ENCODE results near the gene RBM47. TPM values are rescaled to one million over a fixed set of nuclear protein-coding genes. Genes with fewer than 3 reads are reported as not detected.

RBM47 gene
- total RNA-seq, 1 donor from 2014 or later = 3.8 TPM

DNA sequence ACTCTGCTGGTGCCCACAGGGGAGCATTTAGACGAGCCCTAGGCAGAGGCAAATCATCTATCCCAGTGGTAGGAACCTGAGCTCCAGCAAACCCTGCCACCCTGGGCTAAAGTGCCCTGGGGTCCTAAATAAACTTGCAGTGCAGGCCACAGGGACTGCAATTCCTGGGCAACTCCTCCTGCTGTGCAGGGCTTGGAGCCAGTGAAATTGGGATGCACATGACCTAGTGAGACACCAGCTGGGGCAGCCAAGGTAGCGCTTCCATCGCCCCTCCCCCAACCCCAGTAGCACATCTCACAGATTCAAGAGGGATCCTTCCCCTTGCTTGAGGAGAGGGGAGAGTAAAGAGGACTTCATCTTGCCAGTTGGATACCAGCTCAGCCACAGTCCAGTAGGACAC, 250.4 kb downstream of the RBM47 start:
- intact Hi-C loops (cut with micrococcal nuclease) = no loop called here

DNA sequence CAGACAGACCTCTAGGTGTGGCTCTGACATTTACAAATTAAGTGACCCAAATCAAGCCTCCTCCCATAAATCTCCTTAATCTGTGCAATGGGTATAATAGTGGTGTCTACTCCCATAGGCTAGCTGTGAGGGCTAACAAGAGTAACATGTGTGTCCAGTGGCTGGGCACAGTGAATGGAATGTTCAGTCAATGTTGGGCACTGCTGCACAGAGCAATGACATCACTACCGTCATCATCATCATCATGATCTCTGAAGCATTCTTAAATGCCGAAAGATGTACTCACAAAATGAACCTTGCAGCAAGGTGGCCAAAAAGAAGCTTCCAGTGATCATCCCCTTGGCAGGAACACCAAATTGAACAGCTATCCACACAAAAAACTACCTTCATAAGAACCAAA, 251.0 kb downstream of the RBM47 start:
- intact Hi-C loops (cut with micrococcal nuclease) = no loop called here

DNA sequence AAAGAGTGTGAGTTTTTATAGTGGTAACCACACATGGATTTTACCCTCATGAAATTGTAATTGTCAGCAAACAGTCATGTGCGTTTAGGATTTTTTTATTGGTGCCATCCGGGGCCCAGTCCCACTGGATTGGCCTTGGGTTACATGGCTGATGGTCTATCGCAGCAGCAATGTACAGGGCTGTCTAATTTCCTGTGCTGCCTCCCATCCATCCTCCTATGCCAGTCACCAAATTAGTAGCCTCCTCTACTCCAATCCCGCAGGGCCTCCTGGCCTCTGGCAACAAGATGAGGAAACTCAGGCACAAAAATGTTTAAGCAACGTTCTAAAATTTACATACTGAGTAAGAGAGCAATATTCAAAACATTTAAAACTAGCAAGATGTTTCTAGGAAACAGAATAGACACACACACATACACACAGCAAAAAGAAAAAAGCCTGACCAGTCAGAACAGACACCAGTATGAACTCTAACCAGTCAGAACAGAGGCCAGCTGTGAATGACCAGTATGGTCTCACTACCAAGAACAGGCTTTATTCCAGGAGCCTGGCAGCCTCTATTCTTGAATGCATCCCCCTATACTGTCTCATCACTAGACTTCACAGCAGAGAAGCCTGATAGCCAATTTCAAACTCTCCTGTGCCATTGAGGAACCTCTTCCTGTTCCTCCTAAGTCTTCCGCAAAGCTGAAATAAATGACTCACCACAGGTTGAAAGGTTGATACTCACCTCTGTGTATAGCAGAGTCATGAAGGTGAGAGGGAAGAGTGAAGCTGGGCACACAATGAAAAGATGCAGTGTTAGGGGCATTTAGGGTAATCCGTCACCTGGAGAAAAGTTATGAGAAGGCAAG, 251.9 kb downstream of the RBM47 start:
- intact Hi-C loops (cut with micrococcal nuclease) = no loop called here

DNA sequence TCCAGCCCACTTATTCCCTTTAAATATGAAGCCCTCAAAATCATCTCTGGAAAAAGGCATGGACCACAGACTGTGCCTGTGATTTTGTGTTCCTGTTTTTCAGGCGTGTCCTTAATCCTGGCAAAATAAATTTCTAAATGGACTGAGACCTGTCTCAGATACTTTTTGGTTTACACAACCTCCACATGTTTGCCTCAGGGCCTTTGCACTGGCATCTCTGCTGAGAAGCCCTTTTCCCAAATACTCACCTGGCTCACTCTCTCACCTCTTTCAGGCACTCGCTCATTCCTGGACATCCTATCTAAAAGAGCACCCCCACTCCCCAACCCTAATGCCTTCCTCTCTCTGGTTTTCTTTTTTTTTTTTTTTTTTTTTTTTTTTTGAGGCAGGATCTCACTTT, 254.0 kb downstream of the RBM47 start:
- intact Hi-C loops (cut with micrococcal nuclease) = no loop called here

DNA sequence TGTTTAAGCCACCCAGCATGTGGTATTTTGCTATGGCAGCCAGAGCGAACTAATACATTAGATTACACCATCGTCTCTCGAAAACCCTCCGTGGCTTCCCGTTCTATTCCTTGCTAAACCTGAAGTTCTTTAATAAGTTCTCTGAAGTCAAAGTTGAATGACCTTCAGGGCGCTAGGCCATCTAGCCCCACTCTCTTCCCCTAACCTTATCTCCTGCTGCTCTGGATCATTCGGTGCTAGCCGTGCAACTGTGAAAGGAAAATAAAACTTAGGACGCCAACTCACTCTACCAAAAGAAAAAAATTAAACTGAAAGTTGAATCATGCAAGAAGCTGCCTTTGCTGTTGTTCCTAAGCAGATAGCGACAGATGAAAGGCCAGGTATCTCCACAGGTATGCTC, 254.6 kb downstream of the RBM47 start:
- intact Hi-C loops (cut with micrococcal nuclease) = no loop called here

DNA sequence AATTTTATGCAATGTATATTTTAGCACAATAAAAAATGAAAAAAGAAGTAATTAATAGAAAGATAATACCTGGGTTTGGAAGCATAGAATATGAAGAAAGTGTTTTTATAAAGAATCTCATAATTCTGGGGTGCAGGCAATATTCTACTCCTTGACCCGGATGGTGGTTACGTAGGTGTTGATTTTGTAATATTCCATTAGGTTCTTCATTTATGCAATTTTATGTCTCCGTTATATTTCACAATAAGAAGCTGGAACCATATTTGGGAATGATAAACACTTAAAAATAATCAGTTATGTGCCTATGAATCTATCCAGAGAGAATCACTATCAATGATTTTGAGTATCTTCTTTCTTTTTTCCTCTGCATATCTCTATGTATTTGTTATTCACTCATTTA, 256.0 kb downstream of the RBM47 start:
- intact Hi-C loops (cut with micrococcal nuclease) = no loop called here

Other genes with a start within 250 kb of the RBM47 start
- 0.66 and 0.83 TPM in 2 replicates for gene NSUN7, start 120.1 kb upstream of the RBM47 start, total RNA-seq

All from T-helper 1 cell treated with Interleukin-12 subunit alpha and Interleukin-12 subunit beta and Interleukin-4 antibody, amounts not matched to agents 30 ng/mL and 1 ng/mL, for 36 hours (primary cell).